ENCODE measurements around the gene PROSER2.

- peak; percentile 91 for TF ChIP-seq POLR2A (IDR thresholded peaks at IDR 0.05)
- TF ChIP-seq, protein P1, sequence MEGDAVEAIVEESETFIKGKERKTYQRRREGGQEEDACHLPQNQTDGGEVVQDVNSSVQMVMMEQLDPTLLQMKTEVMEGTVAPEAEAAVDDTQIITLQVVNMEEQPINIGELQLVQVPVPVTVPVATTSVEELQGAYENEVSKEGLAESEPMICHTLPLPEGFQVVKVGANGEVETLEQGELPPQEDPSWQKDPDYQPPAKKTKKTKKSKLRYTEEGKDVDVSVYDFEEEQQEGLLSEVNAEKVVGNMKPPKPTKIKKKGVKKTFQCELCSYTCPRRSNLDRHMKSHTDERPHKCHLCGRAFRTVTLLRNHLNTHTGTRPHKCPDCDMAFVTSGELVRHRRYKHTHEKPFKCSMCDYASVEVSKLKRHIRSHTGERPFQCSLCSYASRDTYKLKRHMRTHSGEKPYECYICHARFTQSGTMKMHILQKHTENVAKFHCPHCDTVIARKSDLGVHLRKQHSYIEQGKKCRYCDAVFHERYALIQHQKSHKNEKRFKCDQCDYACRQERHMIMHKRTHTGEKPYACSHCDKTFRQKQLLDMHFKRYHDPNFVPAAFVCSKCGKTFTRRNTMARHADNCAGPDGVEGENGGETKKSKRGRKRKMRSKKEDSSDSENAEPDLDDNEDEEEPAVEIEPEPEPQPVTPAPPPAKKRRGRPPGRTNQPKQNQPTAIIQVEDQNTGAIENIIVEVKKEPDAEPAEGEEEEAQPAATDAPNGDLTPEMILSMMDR (IDR thresholded peaks at IDR 0.05): peak in 2 of 4 experiments; percentile 27 to 43
- TF ChIP-seq POLR2AphosphoS5 (IDR thresholded peaks at IDR 0.05): no peak
Measured at GRCh38 chr10:11823122-11823988, at the start of gene PROSER2.
